Umbilical cord (tissue), 2 donors: ENCODE measurements around the gene CHST9. TPM values are rescaled to one million over a fixed set of nuclear protein-coding genes. Genes with fewer than 3 reads are reported as not detected.
A peak's percentile ranks its signal among the peaks of the same experiment; 100 is the strongest.
"Not testable (repeated sequence)": the region's sequence is repeated elsewhere in the genome, so short reads cannot be mapped to it uniquely, and the experiment has no call there.

Experiments
- DNase-seq: peaks from one replicate; pipeline ENCODE4 v3.0.0-alpha.2; 2015; ENCODE audit warnings: low spot score
- total RNA-seq: library from RNA; depleted of rRNA; stranded (reverse); fragments of >200 nt; gene quantifications from one replicate; pipeline ENCODE4 v1.2.3, GENCODE V29; 2014; ENCODE audit warnings: low replicate concordance; ENCODE audit not compliant: insufficient read depth

The CHST9 gene
- total RNA-seq, 1 donor from 2014 or later, result 3.4 TPM

DNA sequence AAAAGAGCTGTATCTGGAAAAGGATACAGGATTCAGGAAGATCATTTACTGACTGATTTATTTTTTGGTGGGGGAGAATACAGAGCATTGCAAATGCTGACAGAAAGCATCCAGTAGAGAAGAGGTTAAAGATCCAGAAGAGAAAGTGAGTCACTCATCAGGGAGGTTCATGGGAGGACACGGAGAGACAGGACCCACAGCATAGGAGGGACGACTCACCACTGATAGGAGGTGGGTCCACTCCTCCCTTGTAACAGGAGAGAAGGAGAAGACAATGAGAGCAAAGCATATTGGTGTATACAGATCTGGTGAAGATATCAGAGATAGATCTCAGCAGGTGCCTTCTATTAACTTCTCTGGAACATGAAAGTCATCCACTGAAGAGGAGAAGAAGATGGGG is 177.2 kb downstream of the CHST9 start:
- DNase-seq, result no peak

DNA sequence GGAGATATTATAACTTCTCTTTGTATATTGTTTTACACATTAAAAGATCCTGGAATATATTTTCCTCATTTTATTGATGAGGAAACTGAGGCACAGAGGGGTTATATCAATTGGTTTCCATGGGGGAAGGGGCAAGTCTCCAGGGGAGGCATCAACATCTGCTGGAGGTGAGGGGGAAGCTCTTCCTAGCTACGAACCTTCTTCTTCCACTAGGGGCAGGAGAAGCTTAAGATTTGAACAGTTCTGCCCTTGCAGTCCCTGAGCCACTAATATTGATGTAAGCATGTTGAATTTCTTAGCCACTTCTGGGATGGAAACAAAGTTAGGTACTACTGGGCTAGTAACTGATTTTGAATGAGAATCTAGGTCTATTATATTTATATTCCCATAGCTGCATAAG is 179.5 kb downstream of the CHST9 start:
- DNase-seq, result no peak

DNA sequence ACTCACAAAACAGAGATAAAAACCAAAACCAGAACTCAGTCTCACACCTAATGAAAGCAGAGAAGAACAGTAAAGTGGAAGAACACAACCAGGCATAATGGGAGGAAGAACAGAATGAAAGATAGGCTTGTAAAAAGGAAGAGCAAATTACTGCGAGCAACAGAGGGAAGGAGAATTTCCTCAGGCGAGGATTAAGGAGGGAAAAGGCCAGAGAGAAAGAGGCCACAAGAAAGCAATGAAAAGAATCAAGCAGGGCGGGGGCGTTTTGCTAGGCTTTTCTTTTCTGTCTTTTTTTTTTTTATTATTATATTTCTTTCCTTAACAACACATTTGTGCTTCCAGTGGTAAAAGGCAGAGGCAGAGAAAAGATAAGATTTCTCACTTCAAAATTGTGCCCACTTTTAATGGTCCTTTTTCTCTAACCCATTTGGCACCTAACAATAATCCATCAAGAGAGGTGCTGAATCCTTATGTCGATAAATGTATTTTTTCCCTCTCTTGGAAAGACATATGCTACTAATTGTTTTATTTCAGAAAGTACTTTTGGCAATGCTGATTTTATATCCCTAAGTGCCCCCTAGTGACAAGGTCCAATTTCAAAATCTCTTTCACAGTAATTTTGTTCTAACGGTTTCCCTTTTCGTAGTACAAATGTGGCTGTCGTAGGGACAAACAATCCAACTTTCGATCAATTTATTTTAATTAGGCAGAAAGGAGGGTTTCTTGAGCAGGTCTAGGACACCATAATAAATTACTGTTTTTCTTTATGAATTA is 180.9 kb downstream of the CHST9 start:
- peak; percentile 13 for DNase-seq

DNA sequence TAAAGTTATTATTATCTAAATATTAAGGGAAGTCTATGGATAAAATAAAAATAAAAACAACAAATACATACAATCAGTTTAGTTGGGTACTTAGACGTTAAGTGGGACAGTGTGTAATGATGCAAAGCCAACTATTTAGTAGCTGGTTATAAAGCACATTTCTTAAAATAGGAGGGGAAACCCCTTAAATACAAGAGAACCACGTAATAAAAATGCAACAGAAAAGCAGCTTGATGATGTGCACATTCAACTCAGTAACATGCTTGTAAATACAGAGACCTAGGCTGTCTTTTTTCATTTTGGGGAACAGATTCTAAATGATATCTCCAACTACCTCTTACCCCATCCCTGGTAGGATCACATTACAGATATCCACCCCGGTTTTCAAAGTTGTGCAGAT is 185.3 kb downstream of the CHST9 start:
- DNase-seq, result no peak

DNA sequence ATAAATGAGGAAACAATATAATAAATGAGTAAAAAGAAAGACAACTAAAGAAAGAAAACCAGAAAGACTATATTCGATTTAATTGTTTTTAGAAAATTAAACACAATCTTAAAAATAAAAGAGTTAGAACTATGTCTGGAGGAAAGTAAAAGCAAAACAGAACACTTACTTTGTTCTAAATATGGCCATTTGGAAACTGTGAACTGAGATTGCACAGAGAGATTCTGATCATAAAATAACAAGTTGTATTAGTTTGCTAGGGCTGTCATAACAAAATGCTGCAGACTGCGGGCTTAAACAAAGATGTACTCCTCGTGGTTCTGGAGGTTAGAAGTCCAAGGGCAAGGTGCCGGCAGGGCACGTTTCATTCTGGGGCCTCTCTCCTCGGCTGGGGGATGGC is 191.5 kb downstream of the CHST9 start:
- DNase-seq, result no peak

DNA sequence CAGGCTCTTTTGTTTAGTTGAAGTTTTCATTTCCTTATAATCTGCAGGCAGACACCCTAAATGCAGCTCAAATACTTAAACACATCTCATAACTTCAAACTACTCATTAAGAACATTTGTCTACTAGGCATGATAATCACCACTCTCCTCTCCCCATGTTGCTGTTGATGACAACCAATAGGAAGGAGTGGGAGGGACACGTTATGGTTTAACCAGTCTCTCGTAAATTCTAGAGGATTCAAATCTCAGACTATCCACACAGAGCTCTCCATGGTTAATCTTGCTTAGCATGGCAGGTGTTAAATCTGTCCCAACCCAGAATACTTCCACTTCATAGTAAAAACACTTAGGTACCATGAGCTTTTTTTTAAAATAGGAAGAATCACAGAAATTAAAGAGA is 192.2 kb downstream of the CHST9 start:
- no peak for DNase-seq

DNA sequence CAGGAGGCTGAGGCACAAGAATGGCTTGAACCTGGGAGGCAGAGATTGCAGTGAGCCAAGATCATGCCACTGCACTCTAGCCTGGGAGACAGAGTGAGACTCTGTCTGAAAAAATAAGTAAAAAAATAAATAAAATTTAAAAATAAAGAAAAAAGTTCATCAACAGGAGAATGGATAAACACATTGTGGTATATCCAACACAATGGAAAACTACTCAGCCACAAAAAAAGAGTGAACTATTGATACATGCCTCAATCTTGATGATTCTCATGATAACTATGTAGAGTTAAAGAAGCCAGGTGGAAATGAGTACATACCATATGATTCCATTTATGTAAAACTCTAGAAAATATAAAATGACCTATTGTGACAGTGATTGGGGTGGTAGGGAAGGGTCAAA is 195.3 kb downstream of the CHST9 start:
- DNase-seq, result no peak

DNA sequence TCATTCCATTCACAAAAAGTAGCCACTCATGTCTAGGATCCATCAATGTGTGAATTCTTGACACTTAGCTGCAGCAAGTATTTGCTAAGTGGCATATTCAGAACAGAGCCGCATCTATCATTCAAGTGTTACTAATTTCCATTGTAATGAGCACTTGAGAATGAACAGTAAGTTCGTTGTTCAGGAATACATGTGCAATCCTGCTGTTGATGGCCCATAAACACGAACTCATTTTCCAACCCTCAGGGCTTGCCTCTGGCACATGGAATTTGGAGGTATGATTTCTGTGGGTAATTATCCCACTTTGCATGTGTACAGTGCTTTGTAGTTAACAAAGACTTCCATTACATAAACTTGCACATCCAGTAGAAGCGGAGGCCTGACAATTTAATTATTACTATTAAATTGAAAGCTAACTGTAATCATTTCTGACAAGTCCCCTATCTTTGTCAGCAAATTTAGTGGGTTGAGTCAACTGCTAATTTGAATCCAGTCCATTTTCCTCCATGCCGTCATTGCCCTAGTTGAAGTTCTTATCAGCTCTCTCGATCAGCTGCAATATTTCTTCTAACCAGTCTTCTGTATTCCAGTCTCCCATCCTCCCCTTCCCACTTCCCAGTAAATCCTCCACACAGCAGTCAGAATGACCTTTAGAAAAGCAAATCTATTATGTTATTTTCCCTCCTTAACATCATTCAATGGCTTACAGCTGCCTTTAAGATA is 203.6 kb downstream of the CHST9 start:
- DNase-seq, result no peak

DNA sequence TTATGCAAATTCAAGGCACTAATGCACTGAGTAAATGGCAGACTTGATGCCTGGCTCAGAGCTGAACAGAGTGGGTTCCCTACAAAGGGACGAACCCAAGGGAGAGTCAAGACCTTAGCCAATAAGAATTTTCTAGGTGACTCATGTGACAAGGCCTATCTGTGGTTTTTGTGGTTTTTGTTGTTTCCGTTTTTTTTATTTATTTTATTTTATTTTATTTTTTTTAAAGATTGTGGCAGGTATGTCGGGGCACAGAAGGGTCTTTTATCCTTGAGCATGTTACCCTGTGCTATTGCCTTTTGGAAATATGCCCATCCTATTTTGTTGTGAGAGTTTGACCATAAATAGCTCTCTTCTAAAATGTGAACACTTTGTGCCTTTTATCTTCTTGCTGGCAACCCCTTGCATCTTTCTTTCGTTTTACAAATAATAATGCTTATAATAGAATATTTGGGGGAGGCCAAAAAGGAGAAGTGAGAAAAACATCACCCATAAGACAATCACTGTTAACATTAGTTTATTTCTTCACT is 206.2 kb downstream of the CHST9 start:
- no peak for DNase-seq

DNA sequence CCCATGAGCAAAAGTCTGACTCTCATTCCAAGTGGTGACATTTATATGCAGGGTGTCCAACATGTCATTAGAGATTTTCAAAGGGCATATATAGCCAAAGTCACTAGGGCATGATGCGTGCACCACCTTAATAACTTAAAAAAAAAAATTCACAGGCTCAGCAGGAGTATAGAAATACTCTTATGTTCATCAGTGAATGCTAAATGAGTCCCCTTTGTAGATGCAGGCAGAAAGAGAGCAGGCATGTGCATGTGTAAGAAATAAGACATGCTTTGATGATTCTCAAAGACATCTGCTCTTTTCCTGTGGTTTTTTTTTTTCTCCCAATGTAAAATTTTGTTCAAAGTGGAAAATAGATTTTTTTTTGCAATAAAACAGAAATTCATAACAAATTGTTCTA is 207.3 kb downstream of the CHST9 start:
- DNase-seq, result no peak

DNA sequence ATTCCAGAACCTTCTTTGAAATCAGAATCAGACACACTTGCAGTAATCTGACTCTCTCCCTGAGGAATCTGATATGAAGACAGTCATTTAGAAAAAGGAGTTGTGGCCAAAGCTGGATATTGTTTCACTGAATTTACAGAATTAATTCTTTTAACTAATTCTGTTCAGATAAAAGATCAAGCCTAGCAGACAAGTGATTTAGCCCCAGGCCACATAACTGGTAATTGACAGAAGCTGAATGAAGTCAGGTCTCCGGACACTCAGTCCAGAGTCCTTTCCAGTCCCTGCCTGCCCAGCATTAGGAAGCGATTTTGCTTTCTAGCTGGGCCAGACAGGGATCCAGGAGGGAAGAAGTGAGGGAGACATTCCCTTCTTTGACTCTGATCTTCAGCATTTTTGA is 208.9 kb downstream of the CHST9 start:
- DNase-seq, result no peak

DNA sequence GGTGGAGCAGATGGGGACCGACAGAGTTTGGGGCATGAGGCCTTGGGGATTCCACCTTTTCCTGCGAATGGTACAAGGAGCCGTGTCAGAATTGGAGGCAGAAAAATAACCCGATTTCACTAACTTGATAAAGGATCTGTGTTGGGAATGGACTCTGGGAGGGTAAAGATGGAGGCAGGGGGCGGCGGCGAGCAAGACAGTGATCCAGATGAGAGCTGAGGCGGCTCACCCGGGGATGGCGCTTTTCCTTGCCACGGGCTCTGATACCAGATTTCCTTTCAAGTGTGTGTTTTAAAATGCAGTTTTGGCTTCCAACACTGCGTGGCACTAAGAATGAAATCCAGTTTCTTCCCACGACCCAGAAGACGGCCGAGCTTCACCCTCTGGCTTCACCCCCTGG is 212.6 kb downstream of the CHST9 start:
- DNase-seq, result not testable (repeated sequence)

DNA sequence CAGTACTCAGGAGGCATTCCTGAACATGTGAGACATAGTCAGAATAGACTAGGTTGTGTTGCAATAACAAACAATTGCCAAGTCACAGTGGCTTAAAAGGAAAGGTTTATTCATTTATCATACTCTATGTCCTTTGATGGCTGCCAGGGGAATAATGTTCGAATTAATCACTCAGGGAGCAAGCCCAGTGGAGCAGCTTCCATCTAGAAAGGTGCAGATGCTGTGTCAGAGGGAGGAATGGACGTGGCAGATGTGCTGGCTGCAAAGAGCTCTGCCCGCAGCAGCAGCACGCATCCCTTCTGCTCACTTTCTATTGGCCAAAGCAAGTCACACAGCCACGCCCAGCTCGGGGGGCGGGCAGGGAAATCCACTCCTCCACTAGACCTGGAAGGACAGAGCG is 213.7 kb downstream of the CHST9 start:
- DNase-seq, result no peak

DNA sequence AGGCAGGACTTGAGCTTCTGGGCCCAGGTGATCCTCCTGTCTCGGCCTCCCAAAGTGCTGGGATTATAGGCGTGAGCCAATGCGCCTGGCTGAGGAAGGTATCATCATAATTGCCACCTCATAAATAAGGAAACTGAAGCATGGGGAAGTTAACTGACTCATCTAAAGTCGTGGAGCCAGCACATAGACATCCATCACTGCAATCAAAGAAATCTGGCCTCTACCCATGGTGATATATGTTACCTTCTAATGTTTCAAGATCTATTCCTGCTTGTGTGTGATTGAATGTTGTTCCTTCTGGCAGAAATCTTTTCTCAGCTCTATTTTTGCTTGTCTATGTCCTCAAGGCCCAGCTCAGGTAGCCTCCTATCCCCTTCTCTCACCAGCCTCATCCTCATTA is 214.5 kb downstream of the CHST9 start:
- DNase-seq, result no peak

DNA sequence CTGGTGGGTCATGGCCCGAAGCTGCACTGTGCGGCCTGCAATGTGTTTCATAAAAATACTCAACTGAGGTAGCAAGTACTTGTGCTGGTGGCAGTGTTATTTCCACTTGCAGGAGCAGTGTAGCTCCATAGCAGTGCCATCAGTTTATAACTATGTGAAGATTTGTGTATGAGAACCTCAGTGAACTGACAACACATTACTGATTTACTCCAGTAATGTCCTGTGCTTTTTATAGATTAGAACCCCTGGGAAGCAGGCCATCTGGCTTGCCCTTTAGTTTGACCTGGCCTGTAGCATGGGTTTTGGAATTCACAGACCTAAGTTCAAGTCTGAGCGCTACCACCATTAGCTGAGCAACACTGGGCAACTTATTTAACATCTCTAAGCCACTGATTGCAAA is 219.9 kb downstream of the CHST9 start:
- no peak for DNase-seq

DNA sequence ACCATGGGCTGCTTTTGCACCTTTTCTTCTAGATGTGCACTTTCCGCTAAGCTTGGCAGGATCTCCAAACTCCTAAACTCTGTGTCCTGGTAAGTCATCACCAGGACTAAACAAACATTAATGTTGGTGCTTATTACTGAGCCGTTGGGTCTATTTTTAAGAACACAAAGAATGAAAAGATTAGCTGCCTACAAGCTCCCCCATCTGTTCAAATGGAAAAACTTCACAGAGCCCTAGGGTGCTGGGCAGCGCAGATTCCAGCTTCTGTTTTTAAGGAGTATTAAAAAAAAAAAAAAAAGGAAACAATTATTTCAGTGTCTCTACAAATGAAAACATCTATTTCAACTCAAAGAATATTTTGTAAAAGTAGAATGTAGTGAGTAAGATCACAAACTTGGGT is 221.8 kb downstream of the CHST9 start:
- peak; percentile 8 for DNase-seq

DNA sequence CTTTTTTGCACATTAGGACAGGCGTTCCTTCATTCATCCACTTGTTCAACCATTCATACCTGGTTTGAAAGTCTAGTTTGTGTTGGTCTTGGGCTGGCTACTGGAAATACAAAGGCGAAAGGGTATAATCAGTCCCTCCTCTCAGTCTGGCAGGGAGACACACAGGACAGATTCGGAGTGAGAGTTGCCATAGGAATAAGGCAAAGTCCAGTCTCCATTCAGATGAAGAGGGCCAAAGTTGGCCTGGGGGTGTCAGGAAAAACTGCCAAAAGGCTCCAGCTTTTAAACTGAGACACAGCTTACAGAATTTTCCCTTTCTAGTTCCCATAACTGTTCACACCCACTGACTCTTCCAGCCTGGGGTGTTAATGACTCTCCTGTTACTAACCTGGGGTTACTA is 223.3 kb downstream of the CHST9 start:
- DNase-seq, result no peak

DNA sequence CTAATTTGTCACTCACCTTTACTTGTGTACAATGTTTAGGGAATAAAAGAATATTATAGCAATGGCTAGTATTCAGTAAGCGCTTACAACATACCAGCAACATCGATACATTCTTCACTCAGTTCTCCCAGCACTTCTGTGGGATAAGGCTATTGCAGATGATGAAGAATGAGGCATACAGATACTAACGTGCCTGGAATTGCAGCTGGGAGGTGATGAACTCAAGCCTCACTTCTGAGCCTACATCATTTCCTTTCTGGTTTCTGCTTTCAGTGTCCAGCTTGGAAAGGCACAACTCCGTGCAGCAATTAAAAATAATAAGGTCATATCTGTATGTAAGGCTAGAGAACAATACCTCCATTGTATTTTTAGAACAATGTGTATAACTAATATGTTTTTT is 224.2 kb downstream of the CHST9 start:
- DNase-seq, result no peak

DNA sequence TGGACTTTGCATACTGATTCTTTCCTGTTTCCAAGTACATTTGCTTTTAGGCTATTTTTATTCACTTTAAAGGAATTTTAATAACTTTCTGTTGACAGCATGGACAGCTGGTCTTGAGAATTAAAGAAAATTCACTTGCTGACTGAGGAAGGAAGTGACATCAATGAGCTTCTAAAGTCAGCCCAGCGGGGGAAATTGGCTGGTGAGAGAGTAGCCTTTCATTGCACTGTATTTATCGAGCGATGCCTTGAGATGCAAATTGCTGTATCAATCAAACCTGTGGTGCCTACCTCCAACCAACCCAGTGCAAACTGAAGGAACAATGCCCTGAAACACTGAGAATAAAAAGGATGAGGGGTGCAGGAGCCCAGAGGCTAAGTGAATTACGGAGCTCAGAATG is 228.2 kb downstream of the CHST9 start:
- peak; percentile 30 for DNase-seq

DNA sequence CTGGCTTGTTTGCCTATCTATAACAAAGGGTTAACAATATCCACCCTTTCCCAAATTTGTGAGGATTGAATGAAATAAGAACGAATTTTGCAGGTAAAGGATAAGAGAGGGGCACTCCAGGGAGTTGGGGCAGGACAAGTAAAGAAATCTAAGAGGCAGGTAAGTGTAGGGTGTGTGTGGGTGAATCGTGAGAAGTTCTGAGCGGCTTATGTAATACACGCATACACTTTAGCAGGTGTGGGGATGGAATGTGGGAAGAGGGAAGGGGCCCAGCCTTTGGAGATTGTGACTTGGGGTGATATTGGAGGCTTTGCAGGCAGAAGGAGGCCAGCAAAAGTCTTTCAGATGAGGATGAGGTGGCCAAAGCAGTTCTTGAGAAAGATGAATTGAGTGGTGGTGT is 236.4 kb downstream of the CHST9 start:
- DNase-seq, result no peak

DNA sequence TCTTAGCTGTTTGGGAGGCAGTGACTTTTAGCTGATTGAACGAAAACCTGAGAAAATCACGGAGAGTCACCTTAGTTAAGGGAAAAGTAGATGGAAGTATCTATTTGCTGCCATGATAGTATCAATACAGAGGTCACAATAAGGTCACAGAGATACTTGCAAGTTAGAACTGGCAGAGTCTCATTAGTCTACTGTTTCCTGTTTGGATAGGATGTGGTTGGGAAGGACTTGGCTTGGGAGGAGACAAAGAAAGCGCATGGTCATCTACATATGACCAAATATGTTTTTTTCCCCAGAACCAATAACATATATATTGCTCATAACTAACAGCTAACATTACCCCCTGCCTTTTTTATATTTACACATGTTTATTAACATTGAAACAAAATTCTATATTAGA is 241.2 kb downstream of the CHST9 start:
- DNase-seq, result no peak

DNA sequence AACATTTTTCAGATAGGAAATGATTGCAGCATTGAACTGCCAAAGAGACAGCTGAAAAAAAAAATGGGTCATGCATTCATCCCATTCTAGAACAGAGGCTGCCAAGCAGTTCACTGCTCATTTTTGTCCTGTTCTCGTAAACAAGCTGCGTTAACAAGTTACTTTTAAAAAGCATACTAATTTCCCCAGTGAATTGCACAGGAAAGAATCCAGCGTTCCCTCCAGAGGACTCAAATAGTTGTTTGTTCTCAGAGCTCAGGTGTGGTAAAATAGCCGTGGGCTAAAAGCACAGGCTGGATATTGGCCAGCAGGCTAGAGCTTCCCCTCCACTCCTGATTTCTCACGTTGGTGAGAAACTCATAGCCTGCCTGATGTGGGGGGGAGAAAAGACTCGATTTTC is 243.5 kb downstream of the CHST9 start:
- DNase-seq, result no peak

DNA sequence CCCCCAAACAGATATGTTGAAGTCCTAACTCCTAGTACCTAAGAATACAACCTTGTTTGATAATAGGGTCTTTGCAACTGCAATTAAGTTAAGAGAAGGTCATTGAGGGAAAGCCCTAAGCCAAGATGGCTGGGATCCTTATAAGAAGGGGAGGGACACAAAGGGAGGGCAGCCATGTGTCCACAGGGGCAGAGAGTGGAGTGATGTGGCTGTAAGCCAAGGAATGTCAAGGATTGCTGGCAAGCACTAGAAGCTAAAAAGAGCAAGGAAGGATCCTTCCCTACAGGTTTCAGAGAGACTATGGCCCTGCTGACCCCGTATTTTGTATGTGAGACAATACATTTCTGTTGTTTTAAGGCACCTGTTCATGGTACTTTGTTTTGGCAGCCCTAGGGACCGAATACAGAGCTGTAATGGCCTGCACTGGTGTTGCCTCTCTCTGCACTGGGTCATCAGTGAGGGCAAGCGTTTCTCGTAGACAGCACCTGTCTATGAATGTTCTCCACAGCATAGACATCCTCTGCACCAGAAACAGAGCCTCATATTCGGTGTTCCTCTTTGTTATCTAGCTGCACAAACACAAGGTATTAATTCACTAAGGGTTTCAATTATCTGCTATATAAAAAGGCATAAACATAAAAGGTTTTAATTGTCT is 244.2 kb downstream of the CHST9 start:
- no peak for DNase-seq
